HL-60 (cell line): ENCODE measurements around the gene GFRAL.

Source experiments
- DNase-seq, 2 experiments: peaks; one replicate each; pipeline ENCODE4 v3.0.0-alpha.2; 2010 to 2020; ENCODE audit warnings: low read depth in 1 of 2, low spot score in 1 of 2
- H3K27ac ChIP-seq: fragments of 250-450 bp; sonication (Bioruptor Pico); replicated peaks from 2 replicates; pipeline ENCODE4 v1.5.1; 2020; ENCODE audit warnings: mild to moderate bottlenecking, moderate library complexity
- H3K27me3 ChIP-seq: fragments of 250-450 bp; sonication (Bioruptor Pico); 2 replicates; pipeline ENCODE4 v1.5.1; 2021; ENCODE audit warnings: mild to moderate bottlenecking, moderate library complexity; ENCODE audit not compliant: insufficient read depth, poor library complexity, severe bottlenecking
- H3K4me3 ChIP-seq: replicated peaks from 2 replicates; pipeline ENCODE4 v1.5.1; 2011; ENCODE audit warnings: mild to moderate bottlenecking, control low read depth, low read length; ENCODE audit not compliant: insufficient read depth
- GABPA ChIP-seq: IDR thresholded peaks from 2 replicates; pipeline ENCODE4 v1.6.1; 2012; ENCODE audit warnings: low read depth
- POLR2AphosphoS5 ChIP-seq: IDR thresholded peaks from 2 replicates; pipeline ENCODE4 v1.6.1; 2012; ENCODE audit warnings: low read depth
- SPI1 ChIP-seq: IDR thresholded peaks from 2 replicates; pipeline ENCODE4 v1.6.1; 2012; ENCODE audit warnings: low read depth, mild to moderate bottlenecking, borderline replicate concordance
- TF ChIP-seq, protein P1 (sequence below): IDR thresholded peaks from 2 replicates; pipeline ENCODE4 v1.6.1; 2012; ENCODE audit warnings: low read depth; ENCODE audit not compliant: insufficient replicate concordance
- TF ChIP-seq, protein P2 (sequence below): IDR thresholded peaks from one replicate; pipeline ENCODE4 v1.5.1; 2011; ENCODE audit warnings: low read length, control low read depth, inconsistent platforms; ENCODE audit not compliant: insufficient read depth

GFRAL gene

DNA sequence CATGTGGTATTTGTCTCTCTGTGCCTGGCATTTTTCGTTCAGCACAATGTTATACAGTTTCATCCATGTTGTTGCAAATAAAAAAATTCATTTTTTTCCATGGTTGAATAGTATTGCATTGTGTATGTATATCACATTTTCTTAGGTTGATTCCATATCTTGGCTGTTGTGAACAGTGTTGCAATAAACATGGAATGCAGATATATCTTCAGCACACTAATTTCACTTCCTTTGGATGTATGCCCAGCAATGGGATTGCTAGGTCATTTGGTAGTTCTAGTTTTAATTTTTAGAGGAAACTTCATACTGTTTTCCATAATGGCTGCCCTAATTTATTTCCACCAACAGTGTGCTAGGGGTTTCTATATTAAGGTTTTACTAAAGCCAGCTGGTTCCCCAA, 52.6 kb downstream of the GFRAL start:
- Histone ChIP-seq H3K27ac (no peak overlapping the region), H3K27me3 (no peaks in the 10 kb centered on the region), H3K4me3 (no peak overlapping the region)
- no peak for DNase-seq
- TF ChIP-seq SPI1 (no peak), POLR2AphosphoS5 (no peak)

DNA sequence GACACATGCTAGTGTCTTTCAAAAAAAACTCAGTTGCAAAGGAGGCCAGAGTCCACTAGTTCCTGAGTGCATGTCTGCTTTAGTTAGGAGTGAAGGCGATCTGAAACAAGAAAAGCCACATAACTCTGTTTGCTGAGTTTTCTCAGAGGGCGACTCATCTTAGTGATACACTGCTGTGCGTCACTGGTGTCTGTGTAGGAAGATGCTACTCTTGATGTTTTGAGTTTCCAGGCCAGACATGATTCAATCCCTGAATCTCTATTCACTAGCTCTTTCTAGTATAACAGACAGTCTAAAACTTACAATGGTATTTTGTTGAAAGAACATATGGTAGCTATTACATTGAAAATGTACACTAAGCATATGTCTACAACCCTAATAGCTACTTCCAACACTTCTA, 60.9 kb downstream of the GFRAL start:
- TF ChIP-seq SPI1 = no peak
- TF ChIP-seq, protein P1, sequence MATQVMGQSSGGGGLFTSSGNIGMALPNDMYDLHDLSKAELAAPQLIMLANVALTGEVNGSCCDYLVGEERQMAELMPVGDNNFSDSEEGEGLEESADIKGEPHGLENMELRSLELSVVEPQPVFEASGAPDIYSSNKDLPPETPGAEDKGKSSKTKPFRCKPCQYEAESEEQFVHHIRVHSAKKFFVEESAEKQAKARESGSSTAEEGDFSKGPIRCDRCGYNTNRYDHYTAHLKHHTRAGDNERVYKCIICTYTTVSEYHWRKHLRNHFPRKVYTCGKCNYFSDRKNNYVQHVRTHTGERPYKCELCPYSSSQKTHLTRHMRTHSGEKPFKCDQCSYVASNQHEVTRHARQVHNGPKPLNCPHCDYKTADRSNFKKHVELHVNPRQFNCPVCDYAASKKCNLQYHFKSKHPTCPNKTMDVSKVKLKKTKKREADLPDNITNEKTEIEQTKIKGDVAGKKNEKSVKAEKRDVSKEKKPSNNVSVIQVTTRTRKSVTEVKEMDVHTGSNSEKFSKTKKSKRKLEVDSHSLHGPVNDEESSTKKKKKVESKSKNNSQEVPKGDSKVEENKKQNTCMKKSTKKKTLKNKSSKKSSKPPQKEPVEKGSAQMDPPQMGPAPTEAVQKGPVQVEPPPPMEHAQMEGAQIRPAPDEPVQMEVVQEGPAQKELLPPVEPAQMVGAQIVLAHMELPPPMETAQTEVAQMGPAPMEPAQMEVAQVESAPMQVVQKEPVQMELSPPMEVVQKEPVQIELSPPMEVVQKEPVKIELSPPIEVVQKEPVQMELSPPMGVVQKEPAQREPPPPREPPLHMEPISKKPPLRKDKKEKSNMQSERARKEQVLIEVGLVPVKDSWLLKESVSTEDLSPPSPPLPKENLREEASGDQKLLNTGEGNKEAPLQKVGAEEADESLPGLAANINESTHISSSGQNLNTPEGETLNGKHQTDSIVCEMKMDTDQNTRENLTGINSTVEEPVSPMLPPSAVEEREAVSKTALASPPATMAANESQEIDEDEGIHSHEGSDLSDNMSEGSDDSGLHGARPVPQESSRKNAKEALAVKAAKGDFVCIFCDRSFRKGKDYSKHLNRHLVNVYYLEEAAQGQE = no peak
- no peak for TF ChIP-seq POLR2AphosphoS5
- TF ChIP-seq, protein P2, sequence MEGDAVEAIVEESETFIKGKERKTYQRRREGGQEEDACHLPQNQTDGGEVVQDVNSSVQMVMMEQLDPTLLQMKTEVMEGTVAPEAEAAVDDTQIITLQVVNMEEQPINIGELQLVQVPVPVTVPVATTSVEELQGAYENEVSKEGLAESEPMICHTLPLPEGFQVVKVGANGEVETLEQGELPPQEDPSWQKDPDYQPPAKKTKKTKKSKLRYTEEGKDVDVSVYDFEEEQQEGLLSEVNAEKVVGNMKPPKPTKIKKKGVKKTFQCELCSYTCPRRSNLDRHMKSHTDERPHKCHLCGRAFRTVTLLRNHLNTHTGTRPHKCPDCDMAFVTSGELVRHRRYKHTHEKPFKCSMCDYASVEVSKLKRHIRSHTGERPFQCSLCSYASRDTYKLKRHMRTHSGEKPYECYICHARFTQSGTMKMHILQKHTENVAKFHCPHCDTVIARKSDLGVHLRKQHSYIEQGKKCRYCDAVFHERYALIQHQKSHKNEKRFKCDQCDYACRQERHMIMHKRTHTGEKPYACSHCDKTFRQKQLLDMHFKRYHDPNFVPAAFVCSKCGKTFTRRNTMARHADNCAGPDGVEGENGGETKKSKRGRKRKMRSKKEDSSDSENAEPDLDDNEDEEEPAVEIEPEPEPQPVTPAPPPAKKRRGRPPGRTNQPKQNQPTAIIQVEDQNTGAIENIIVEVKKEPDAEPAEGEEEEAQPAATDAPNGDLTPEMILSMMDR = no peak
- TF ChIP-seq GABPA = no peak
- DNase-seq = no peak
- no peak overlapping the region for H3K4me3 ChIP-seq

DNA sequence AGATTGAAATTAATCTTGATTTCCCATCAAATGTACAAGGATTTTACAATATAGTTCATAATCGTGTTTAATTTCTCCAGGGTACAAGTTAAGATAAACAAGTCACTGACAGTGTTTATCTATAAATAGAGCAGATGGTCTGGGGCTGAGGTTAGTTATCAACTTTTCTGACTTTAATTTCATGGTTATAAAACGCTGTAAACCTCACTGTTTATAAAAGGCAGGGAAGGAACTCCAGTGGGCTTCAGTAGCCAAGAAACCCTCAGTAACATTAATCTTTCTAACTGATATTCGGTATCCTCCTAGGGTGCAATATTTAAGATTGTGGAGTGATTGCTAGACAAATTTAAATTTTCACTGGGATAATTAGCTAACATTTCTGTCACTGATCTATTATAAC, 68.6 kb downstream of the GFRAL start:
- H3K27me3 ChIP-seq = no peaks in the 10 kb centered on the region
- H3K27ac ChIP-seq = no peak overlapping the region
- no peak for DNase-seq
- TF ChIP-seq SPI1 (no peak), GABPA (no peak), POLR2AphosphoS5 (no peak)
- TF ChIP-seq, protein P1 = no peak
- TF ChIP-seq, protein P2 = no peak
- no peak overlapping the region for H3K4me3 ChIP-seq

More for the DNA sequence above, 60.9 kb downstream of the GFRAL start:
- Histone ChIP-seq H3K27ac (no peak overlapping the region), H3K27me3 (no peaks in the 10 kb centered on the region)

DNA sequence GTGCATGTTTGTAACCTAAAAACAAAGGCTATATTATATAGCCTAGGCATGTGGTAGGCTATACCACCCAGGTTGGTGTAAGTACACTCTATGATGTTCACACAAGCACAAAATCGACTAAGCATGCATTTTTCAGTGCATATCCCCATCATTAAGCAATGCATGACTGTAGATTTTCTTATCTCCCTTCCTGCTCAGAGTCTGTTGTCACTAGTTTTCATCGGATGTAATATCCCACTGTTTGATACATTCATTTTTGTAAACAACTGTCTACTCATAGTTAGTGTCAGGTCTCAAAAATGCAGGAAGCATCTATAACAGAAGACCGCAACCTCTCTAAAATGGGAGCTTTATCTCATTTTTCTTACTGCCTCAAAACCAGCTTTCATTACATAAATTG, 70.7 kb downstream of the GFRAL start:
- TF ChIP-seq, protein P2 = no peak
- TF ChIP-seq GABPA = no peak
- no peak for TF ChIP-seq POLR2AphosphoS5
- TF ChIP-seq, protein P1 = no peak
- TF ChIP-seq SPI1 = no peak
- no peak overlapping the region for H3K27ac ChIP-seq
- H3K4me3 ChIP-seq = no peak overlapping the region
- H3K27me3 ChIP-seq = no peaks in the 10 kb centered on the region
- no peak for DNase-seq
